Tibial nerve (tissue), 4 donors: ENCODE results near the gene SCGB3A1.

Source experiments
- CTCF ChIP-seq, 5 experiments: fragments of 200-600 bp in 3 of 5; fragments of 450-650 bp in 2 of 5; sonication (generic) in 3 of 5; IDR thresholded peaks; one replicate each; pipeline ENCODE4 v1.5.1; 2016 to 2019; ENCODE audit warnings: antibody characterized with exemption in 5 of 5, mild to moderate bottlenecking in 3 of 5, moderate library complexity in 2 of 5
- EP300 ChIP-seq, 2 donors: sonication (generic); formaldehyde crosslinking; IDR thresholded peaks; one replicate each; pipeline ENCODE4 v1.6.1; 2017; ENCODE audit warnings: antibody characterized with exemption in 2 of 2, mild to moderate bottlenecking in 1 of 2
- POLR2A ChIP-seq, 2 donors: fragments of 450-650 bp; IDR thresholded peaks; one replicate each; pipeline ENCODE4 v1.6.1; 2017; ENCODE audit warnings: antibody characterized with exemption in 2 of 2, mild to moderate bottlenecking in 2 of 2, moderate library complexity in 2 of 2

- TF ChIP-seq CTCF (IDR thresholded peaks at IDR 0.05) (no peak), POLR2A (IDR thresholded peaks at IDR 0.05) (no peak), EP300 (IDR thresholded peaks at IDR 0.05) (no peak)
These were observed 32.5 kb upstream of the SCGB3A1 start for GRCh38 chr5:180623844-180624243.
